Measurements from ENCODE around the gene IL23R. TPM values are rescaled to one million over a fixed set of nuclear protein-coding genes. Genes with fewer than 3 reads are reported as not detected.

Gene IL23R
- total and polyA plus RNA-seq, 2 experiments from 2014 or later, result not detected

GRCh38 chr1:67230539-67230938 is 64.3 kb downstream of the IL23R start:
- 47 to 49% methylated on average over 3 of the region's 3 CpGs for WGBS, 2 experiments (ENCODE audit: low coverage in 1 of 2, low lambda C conversion rate in 2 of 2, missing lambda C conversion rate in 2 of 2)
- no peaks in the 10 kb centered on the region for H3F3A ChIP-seq (ENCODE audit: insufficient read depth)

GRCh38 chr1:67236277-67236676 is 70.0 kb downstream of the IL23R start:
- Histone ChIP-seq H3K79me2 (ENCODE audit: insufficient read depth) (no peaks in the 10 kb centered on the region), H2AFZ (no peak overlapping the region), H4K20me1 (ENCODE audit: insufficient read depth) (no peaks in the 10 kb centered on the region), H3K4me2 (ENCODE audit: unreplicated experiment) (no peak overlapping the region), H3K9me3 (ENCODE audit: low read depth) (no peaks in the 10 kb centered on the region), H3F3A (ENCODE audit: insufficient read depth) (no peaks in the 10 kb centered on the region), H3K9me2 (ENCODE audit: insufficient read depth) (no peaks in the 10 kb centered on the region), H3K36me3 (ENCODE audit: low read depth) (no peaks in the 10 kb centered on the region), H3K4me3 (no peak overlapping the region), H3K9ac (no peak overlapping the region), H3K27ac (no peak overlapping the region), H3K27me3 (replicated peaks; ENCODE audit: insufficient read depth) (peaks cover 11% of the 10 kb centered on the region; the same call in 1 of the 2 replicates), H3K4me1 (ENCODE audit: insufficient read depth) (no peaks in the 10 kb centered on the region)
- 28 to 34% methylated on average over 3 of the region's 3 CpGs for WGBS, 2 experiments (ENCODE audit: low coverage in 1 of 2, low lambda C conversion rate in 2 of 2, missing lambda C conversion rate in 2 of 2)
- in situ Hi-C loops (cut with MboI), result loop anchor here (10.0 kb wide), 1 partner anchor 259 kb away; no protein-coding TSS in a partner anchor
- TF ChIP-seq EZH2 (IDR thresholded peaks at IDR 0.05; ENCODE audit: insufficient read depth, poor library complexity, severe bottlenecking) (no peak), EZH2phosphoT487 (IDR thresholded peaks at IDR 0.05; ENCODE audit: insufficient read depth, low read depth) (no peak)
- no peak for DNase-seq

More at GRCh38 chr1:67230539-67230938, 64.3 kb downstream of the IL23R start:
- Histone ChIP-seq H3K9me2 (ENCODE audit: insufficient read depth) (no peaks in the 10 kb centered on the region), H3K27ac (no peak overlapping the region), H3K9ac (no peak overlapping the region), H3K36me3 (ENCODE audit: low read depth) (no peaks in the 10 kb centered on the region), H3K4me2 (ENCODE audit: unreplicated experiment) (no peak overlapping the region), H3K4me3 (no peak overlapping the region), H3K27me3 (replicated peaks; ENCODE audit: insufficient read depth) (peaks cover 9% of the 10 kb centered on the region; the same call in 1 of the 2 replicates), H3K9me3 (ENCODE audit: low read depth) (no peaks in the 10 kb centered on the region), H4K20me1 (ENCODE audit: insufficient read depth) (no peaks in the 10 kb centered on the region), H3K4me1 (ENCODE audit: insufficient read depth) (no peaks in the 10 kb centered on the region), H2AFZ (no peak overlapping the region), H3K79me2 (ENCODE audit: insufficient read depth) (no peaks in the 10 kb centered on the region)
- in situ Hi-C loops (cut with MboI), result loop anchor here (10.0 kb wide), 1 partner anchor 264 kb away; no protein-coding TSS in a partner anchor
- no peak for DNase-seq
- no peak for TF ChIP-seq EZH2phosphoT487 (IDR thresholded peaks at IDR 0.05; ENCODE audit: insufficient read depth, low read depth)
- no peak for TF ChIP-seq EZH2 (IDR thresholded peaks at IDR 0.05; ENCODE audit: insufficient read depth, poor library complexity, severe bottlenecking)

- no peak for DNase-seq
- Histone ChIP-seq H3K4me1 (ENCODE audit: insufficient read depth) (no peaks in the 10 kb centered on the region), H3K9me2 (ENCODE audit: insufficient read depth) (no peaks in the 10 kb centered on the region), H2AFZ (no peak overlapping the region), H3K9me3 (ENCODE audit: low read depth) (no peaks in the 10 kb centered on the region), H4K20me1 (ENCODE audit: insufficient read depth) (no peaks in the 10 kb centered on the region), H3K27me3 (replicated peaks; ENCODE audit: insufficient read depth) (peaks cover 10% of the 10 kb centered on the region; the same call in 1 of the 2 replicates), H3K4me2 (ENCODE audit: unreplicated experiment) (no peak overlapping the region), H3K27ac (no peak overlapping the region), H3F3A (ENCODE audit: insufficient read depth) (no peaks in the 10 kb centered on the region), H3K9ac (no peak overlapping the region), H3K36me3 (ENCODE audit: low read depth) (no peaks in the 10 kb centered on the region), H3K79me2 (ENCODE audit: insufficient read depth) (no peaks in the 10 kb centered on the region), H3K4me3 (no peak overlapping the region)
- no peak for TF ChIP-seq EZH2 (IDR thresholded peaks at IDR 0.05; ENCODE audit: insufficient read depth, poor library complexity, severe bottlenecking)
- TF ChIP-seq EZH2phosphoT487 (IDR thresholded peaks at IDR 0.05; ENCODE audit: insufficient read depth, low read depth), result no peak
- in situ Hi-C loops (cut with MboI), result loop anchor here (10.0 kb wide), 1 partner anchor 255 kb away; no protein-coding TSS in a partner anchor
- 41 to 50% methylated on average over 2 of the region's 2 CpGs for WGBS, 2 experiments (ENCODE audit: low coverage in 1 of 2, low lambda C conversion rate in 2 of 2, missing lambda C conversion rate in 2 of 2)
Observed at GRCh38 chr1:67239738-67240137, 73.5 kb downstream of the IL23R start.

DNA sequence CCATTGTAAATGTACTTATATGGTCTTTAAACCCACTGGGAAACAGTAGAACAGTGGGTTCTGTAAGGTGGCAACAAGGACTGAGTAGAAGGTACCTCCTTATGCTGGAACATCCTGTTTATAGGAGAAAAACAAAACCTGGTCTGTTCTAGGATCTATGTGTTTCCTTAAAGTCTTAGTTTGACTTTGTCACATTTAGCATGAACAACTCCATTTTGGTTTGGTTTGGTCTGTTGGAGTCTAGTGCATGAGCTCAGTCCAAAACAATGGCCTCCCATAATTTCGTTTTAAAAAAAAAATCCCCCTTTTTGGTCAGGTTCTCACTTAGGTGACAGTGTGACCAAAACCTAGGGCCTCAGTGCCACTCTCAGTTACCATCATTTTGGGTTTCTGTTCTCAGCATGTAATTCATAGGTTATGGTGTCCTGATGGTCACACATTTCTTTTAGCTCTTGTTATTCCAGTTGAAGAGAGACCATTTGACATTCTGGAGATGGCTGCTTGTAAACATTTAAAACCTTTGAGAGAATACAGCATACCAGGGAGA is 75.0 kb downstream of the IL23R start:
- TF ChIP-seq EZH2 (IDR thresholded peaks at IDR 0.05; ENCODE audit: insufficient read depth, poor library complexity, severe bottlenecking) (no peak), EZH2phosphoT487 (IDR thresholded peaks at IDR 0.05; ENCODE audit: insufficient read depth, low read depth) (no peak)
- Histone ChIP-seq H2AFZ (no peak overlapping the region), H4K20me1 (ENCODE audit: insufficient read depth) (no peaks in the 10 kb centered on the region), H3F3A (ENCODE audit: insufficient read depth) (no peaks in the 10 kb centered on the region), H3K4me2 (ENCODE audit: unreplicated experiment) (no peak overlapping the region), H3K4me1 (ENCODE audit: insufficient read depth) (no peaks in the 10 kb centered on the region), H3K4me3 (no peak overlapping the region), H3K27me3 (replicated peaks; ENCODE audit: insufficient read depth) (no peaks in the 10 kb centered on the region; the same call in 1 of the 2 replicates), H3K36me3 (ENCODE audit: low read depth) (no peaks in the 10 kb centered on the region), H3K9ac (no peak overlapping the region), H3K79me2 (ENCODE audit: insufficient read depth) (no peaks in the 10 kb centered on the region), H3K9me2 (ENCODE audit: insufficient read depth) (no peaks in the 10 kb centered on the region), H3K27ac (no peak overlapping the region), H3K9me3 (ENCODE audit: low read depth) (no peaks in the 10 kb centered on the region)
- in situ Hi-C loops (cut with MboI), result no loop called here
- DNase-seq, result no peak
- 0 to 6% methylated on average over 1 of the region's 1 CpG for WGBS, 2 experiments (ENCODE audit: low coverage in 1 of 2, low lambda C conversion rate in 2 of 2, missing lambda C conversion rate in 2 of 2)

All from GM23248 (cell line).